NCI-H82 (cell line): Measurements from ENCODE around the gene MKLN1.
"Not testable (repeated sequence)": the region's sequence is repeated elsewhere in the genome, so short reads cannot be mapped to it uniquely, and the experiment has no call there.

Experiments
- DNase-seq: peaks from one replicate; lab custom pipeline; 2025; lab: John Stamatoyannopoulos, UW

The MKLN1 gene

DNA sequence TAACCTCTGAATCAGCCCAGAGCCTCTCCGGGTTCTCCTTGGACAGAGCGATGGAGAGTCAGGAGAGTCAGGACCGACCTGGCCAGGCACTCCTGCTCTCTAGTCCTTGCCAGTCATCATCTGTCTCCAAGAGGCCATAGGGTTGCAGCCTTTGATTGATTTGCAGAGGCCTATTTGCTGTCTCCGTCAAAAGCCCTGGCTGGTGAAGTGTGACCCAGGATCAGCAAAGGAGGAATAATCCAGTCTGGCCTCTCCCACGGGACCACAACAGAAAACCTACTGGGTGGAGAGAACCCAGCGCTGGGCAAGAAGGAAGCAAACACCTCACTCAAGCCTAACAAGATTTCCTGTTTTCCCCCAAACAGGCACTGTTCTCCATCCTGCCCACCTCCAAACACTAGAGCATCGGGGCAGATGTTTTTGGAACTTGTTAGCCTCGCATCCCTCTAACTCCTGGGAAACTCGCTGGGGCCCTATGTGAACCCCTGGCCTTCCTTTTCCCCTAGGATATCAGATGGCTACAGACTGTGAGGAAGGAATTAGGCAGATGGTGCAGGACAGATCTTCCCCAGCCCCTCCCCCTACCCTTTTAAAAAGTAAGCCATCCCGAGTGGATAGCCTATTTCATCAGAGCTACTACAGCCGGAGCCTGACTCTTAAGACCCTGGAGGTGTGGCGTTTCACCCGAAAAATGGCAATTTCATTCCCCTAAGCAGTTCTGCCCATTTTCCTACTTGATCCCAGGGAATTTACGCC lies 174.4 kb downstream of the MKLN1 start:
- DNase-seq = peak; percentile 96

DNA sequence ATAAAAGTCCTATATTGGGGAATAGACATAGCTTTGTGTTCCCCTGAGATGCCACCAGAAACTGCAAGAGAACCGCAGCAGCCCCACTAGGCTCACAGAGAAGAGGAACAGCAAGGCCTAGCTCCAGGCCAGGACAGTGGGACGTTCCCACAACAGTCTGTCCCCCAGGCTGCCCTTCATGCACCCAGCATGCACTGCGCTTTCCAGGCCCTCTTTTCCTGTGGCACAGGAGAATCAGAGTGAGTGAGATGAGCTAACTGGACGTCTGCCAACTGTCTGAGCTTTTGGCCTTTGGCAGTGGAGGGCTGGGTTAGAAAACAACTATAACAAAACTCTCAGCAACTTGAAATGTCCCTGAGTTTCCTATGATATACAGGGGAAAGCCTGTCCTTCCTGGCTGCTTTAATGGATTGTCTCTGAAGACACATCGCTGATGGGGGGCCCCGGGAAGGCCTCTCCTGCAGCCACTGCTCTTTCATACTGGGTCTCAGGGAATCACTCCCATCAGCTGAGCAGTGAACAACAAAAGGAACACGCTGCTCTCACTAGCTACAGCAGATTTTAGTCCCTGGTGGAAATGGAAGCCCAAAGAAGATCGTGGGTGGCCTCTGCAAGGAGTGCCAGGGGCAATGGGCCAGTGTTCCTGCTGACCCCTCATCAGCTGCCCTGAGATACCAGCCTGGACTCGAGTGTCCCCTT lies 175.3 kb downstream of the MKLN1 start:
- peak; percentile 79 for DNase-seq

DNA sequence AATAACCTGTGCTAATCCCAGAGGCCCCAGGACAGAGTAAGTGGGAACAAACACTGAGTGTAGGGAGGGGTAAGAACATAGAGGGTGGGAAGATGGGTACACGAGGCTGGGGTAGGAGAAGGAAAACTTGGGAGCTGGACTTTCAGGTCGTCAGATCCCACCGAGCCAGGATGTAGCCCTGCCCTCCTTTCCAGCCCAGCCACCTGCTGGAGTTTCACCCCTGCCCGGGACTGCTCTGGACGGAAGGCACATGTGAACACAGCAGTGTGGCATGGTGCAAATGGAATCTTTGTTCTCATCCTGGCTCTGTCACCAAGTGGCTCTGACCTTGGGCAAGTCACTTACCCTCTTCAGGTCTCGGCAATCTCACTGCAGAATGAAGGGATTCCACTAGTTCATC lies 176.0 kb downstream of the MKLN1 start:
- DNase-seq = no peak

DNA sequence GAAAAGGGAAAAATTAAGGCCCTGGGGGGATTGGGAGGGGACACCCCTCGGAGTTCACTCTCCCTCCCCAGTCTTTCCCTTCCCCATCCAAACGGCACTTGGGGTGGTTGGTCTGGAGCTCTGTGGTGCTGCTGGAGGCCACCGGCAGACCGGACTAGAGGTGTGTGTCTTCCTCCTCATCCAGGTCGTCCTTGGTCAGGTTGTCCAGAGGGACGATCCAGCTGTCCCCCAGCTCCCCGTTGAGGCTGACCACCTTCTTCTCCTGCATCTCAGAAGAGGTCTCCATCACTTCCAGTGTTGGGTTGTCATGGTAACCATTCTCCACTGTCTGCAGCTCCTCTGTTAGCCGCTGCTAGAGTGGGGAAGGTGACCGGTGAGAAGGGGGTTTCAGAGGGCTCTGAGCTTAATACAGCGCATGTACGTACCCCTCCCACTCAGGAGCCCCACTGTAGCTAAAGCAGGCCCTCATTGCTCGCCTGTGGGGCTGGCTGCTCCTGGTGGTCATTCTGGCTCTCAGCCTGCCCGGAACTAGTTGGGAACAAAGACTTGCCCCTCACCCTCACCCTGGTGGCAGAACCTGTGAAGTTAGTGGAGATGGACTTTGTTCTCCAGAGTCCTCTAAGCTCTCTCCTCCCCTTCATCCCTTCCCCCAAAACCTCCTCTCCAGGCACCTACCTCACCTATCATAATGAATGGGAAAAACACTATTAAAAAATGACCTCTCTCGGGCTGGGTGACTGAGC lies 176.7 kb downstream of the MKLN1 start:
- no peak for DNase-seq

GRCh38 chr7:131505037-131505620 lies 177.5 kb downstream of the MKLN1 start:
- not testable (repeated sequence) for DNase-seq

GRCh38 chr7:131505636-131506557 lies 178.2 kb downstream of the MKLN1 start:
- no peak for DNase-seq

DNA sequence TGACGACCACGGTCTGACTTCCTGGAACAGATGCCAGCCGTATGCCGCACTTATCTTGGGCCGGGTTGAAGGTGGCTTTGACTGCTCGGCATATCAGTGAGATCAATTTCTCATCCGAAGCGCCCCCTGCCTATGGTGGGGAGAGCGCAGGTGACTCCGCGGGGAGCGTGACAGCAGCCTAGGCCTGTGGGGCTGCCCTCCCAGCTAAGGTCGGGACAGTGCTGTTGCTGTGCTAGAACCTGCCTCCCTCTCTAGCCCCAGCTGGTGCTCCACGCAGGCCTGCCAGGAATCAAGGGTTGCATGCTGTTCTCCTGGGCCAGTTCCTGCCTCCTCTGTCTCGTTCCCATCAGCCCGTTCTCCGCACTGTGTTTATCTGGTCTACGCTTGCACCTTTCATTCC lies 178.9 kb downstream of the MKLN1 start:
- DNase-seq = no peak

- DNase-seq = peak; percentile 80
Measured at GRCh38 chr7:131507592-131508331, 180.1 kb downstream of the MKLN1 start.

DNA sequence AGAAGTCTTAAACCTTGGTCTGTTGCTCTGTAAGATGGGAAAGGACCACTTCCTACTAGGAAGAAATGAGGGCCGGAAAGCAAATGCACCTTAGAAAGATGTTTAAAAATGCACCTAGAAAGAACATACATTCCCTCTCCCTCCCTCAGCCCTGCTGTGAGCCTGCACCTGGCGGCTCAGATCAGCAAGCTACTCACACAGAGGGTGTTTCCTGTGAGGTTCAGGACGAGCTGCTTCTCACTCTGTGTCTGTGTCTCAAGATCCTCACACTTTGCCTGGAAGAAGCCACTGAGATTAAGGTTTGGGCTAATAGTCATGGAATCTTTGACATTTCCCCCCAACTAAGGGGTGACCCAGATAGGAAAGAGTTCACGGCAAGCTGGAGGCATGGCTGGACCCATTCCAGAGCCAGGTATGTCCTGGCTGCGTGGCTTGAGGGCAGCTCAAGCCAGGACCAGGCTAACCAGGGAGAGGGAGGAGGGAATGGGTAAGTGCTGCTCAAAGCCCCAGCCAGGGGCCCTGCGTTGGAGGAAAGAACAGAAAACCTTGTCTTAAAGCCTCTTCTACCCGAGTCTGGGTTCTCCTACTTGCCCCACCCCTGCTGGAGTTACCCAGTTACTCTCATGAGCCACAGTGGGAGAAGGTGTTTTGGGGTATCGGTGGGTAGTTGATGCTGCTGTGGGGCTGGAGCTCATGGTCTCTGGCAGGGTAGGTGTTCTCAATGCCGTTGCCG lies 181.2 kb downstream of the MKLN1 start:
- no peak for DNase-seq

GRCh38 chr7:131509781-131510180 lies 182.1 kb downstream of the MKLN1 start:
- no peak for DNase-seq

DNA sequence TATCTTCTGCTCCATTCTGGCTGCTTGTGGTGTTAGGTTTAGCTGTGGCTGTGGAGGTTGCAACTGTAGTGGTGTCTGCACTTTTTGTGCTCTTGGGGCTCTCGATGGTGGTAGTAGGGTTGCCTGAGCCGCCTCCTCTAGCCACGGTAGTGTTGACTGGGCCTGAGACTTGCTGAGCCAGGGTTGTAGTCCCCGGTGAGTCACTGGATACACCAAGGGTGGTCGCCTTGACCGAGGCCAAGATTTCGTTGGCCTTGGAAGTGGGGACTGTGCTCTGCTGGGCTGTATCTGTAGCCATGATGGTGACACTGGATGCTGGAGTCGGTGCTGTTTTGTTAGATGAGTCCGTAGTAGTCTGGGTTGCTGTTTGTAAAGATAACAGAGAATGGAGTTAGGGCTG lies 183.4 kb downstream of the MKLN1 start:
- DNase-seq = no peak

- no peak for DNase-seq
Measured at GRCh38 chr7:131511774-131512535, 184.3 kb downstream of the MKLN1 start.

DNA sequence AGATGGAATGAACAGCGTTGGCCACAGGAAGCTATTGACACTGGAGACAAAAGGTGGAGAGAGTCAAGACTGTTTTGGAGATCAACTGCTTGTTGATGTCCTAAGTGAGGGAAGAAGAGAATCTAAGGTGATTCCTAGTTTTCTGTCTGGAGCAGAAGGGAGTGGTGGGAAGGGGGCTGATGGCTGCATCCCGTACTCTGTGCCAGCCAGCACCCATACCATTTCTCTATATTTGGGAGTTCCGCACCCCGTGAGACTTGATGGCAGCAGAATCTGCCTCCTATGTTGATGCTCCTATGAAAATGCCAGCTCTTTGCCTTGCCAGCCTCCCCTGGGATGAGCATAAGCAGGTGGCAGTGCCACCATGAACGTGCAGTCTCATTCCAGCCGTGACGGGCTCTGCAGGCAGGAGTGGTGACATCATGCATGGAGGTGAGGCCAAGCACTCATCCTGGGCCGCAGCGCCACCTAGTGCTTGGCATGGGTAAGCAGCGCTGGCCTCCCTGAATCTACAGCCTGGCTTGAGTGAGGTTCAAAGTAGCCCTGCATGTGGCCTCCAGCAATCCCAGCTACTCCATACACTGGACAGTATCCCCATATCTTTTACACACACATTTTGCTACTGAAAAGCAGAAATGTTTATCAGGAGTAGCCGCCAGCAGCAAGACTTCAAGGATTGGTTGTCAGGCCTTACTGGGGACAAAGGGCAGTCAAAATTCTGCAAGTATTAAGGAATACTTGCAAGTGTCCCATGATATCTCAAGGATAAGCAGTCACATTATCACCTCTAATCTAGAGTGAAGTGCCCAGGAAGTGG lies 185.8 kb downstream of the MKLN1 start:
- DNase-seq = peak; percentile 88

DNA sequence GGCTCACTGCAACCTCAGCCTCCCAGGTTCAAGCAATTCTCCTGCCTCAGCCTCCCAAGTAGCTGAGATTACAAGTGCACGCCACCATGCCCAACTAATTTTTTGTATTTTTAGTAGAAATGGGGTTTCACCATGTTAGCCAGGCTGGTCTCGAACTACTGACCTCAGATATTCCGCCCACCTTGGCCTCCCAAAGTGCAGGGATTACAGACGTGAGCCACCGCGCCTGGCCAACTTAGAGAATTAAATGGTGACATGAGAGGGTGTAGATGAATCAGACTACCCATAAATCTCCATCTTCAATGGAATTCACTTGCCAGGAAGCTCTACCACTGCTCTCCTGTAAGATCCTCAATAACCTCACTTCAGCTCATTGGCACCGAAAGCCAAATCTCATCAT lies 187.8 kb downstream of the MKLN1 start:
- DNase-seq = not testable (repeated sequence)

- DNase-seq = no peak
Measured at GRCh38 chr7:131517218-131517923, 189.7 kb downstream of the MKLN1 start.

DNA sequence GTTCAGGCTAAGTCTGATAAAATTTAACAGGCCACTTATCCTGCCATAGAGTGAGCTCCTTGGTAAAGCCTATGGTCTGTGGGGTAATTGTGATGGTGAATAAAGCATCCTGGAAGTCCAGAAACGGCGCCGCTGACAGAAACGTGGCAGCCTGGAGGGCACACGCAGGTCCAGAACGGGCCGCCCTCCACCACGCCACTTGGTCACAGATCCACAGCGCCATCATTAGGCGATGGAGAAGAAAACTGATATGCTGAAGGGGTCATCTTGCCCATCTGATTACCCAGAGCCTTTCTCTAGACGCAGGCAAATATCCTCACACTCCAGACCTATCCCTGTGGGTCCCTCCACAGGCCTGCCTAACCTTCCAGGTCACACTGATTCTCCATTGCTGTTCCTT lies 190.9 kb downstream of the MKLN1 start:
- no peak for DNase-seq

DNA sequence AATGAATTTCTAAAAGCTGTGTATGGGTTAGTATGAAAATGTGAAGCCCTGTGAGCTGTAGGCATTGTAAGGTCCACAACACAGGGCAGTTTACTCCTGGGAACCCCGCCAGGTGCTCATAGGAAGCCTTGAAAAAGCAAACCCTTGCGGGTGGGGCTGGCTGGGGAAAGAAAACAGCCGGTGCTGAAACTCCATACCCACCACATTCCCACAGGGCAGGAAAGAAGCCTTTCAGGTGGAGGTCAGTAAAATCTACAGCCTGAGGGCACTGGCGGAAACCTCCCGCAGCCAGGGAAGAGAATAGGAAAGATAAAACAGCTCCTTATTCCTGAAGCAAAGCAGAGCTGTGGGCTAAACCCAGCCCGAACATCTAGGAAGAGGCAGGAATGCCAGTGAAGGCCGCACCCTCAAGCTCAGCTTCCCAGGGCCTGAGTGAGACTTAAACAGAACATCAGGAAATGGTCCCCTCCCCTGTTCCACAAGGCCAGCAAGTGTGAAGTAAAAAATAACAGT lies 194.0 kb downstream of the MKLN1 start:
- DNase-seq = no peak
